ENCODE measurements around the gene GID4. TPM values are rescaled to one million over a fixed set of nuclear protein-coding genes. Genes with fewer than 3 reads are reported as not detected.

GID4 gene
- total RNA-seq, 1 donor from 2014 or later: 23.5 TPM

DNA sequence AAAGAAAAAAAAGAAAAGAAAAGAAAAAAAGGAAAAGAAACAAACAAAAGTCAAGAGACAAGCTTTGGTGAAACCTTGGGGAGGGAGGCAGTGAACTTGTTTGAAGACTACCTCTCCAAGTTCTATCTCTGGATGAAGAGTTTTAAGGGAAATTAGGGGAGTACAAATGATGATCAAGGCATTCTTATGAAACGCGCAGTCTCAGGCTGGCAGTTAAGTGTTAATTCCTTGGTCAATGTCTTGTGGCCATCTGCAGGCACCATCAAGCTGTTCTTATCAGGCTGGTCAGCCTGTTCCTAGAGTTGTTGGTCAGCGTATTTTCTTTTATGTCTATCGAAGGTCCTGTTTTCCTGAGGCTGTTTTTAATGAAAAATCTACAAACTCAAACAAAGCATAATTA is 40.3 kb downstream of the GID4 start:
- DNase-seq (no peak), ATAC-seq (no peak)
- intact Hi-C loops (cut with micrococcal nuclease): no loop called here

DNA sequence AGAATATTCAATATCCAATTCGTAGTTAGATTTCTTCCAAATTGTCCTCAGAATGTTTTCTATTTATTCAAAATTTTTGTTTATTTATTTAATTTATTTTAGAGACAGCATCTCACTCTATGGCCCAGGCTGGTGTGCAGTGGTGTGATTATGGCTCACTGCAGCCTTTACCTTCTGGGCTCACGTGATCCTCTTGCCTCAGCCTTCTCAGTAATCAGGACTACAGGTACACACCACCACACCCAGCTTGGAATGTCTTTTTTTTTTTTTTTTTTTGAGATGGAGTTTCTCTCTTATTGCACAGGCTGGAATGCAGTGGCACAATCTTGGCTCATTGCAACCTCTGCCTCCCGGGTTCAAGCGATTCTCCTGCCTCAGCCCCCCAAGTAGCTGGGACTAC is 45.0 kb downstream of the GID4 start:
- intact Hi-C loops (cut with micrococcal nuclease): no loop called here
- DNase-seq (no peak), ATAC-seq (no peak)

DNA sequence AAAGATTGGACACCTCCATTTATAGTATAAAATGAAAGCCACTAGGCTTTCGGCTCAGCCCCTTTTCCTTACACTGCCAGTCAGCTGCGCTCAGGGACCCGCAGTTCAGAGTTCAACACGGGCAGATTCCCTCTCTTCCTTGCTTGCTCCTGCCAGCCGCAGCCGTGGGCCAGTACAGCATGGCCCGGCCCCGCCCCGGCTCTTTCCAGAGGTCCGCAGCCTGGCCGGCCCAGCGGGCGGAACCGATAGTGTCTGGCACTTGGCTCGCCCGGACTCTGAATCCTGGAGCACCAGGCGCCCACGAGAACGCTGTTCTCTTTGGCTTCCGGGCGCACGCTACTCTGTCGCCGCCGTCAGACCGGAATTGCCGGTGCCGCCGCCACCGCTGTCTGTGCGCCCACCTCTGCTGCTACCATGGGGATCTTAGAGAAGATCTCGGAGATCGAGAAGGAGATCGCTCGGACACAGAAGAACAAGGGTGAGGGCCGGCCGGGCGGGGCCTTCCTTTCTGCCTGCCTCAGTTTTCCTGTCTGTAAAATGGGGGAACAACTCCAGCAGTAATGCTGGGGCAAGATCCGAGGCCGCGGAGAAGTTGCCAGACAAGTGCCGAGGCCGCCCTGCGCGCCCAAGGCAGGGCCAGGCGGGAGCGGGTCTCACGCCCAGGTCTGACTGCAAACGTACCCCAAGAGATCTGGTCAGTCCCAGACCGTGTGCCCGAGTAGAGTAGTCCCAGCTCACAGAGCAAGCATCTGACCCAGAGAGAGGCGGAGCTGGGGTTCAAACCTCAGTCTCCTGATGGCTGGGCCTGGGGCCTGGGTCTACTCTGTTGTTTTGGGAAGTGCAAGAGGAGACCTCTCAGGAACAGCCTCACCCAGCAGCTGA is 48.6 kb downstream of the GID4 start, which contains the start of gene DRG2:
Gene DRG2 (plus strand): TSS at position 339 of the 882 bp plus-strand sequence. CDS start 76 bp downstream, at position 415.
- DNase-seq (peak; percentile 95), ATAC-seq (peak; percentile 97)
- intact Hi-C loops (cut with micrococcal nuclease): no loop called here

DNA sequence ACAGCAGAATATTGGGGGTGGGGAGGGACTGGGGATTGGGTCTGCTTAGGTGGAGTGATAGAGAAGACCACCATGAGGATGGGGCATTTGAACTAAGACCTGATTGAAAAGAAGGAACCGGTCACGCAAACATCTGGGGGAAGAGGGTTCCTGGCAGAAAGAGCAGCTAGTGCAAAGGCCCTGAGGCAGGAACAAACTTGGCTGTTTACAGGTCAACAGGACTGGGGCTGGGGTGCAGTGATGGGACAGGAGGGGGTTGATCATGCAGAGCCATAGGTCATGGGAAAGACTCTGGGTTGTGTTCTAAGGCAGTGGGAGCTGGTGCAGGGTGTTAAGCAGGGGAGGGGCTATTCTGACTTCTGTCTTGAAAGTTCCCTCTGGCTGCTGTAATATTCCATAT is 50.4 kb downstream of the GID4 start:
- ATAC-seq: no peak
- no peak for DNase-seq
- intact Hi-C loops (cut with micrococcal nuclease): no loop called here

DNA sequence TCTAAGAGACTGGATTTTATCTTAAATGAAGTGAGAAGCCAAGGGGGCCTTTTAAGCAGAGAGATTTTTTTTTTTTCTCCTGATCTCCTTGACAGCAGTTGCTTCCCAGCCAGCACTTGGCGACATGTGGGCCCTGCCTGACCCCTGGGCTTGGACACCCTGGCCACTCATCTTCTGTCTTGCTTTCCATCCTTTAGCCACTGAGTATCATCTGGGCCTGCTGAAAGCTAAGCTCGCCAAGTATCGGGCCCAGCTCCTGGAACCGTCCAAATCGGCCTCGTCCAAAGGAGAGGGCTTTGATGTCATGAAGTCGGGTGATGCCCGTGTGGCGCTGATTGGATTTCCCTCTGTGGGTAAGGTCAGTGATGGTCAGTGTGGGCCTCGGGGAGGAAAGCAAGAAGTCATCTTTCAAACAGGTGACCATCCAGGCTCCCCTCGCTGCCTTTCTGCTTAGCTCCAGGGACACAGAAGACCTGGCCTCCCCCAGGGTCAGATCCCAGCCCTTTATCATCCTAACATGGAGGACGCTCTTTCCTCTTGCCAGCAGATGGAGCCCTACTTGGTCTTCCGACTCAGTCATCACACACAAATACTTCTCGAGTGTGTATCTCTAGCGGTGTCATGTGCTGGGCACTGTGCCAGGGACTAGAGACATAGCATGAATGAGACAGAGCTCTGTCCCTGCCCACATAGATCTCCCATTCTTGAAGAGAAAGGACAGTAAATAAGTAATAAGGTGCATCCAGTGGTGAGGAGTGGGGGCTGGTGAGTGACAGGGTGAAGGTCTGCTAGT is 54.6 kb downstream of the GID4 start:
- intact Hi-C loops (cut with micrococcal nuclease): no loop called here

DNA sequence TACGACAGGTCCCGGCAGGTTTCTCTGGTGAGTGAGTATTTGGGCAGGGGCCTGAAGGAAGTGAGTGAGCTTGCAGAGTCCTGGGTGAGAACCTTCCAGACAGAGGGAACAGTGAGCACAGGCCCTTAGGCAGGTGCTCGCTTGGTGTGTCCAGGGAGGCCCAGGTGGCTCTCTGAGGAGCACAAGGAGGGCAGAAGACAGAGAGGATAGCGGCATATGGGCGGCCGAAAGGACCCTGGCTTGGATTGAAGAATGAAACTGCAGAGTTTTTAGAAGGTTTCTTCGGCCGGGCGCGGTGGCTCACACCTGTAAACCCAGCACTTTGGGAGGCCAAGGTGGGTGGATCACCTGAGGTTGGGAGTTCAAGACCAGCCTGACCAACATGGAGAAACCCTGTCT is 55.2 kb downstream of the GID4 start:
- DNase-seq (no peak), ATAC-seq (peak; percentile 7)
- intact Hi-C loops (cut with micrococcal nuclease): no loop called here

More for the DNA sequence above, 54.6 kb downstream of the GID4 start:
- DNase-seq (peak; percentile 78), ATAC-seq (peak; percentile 79)

DNA sequence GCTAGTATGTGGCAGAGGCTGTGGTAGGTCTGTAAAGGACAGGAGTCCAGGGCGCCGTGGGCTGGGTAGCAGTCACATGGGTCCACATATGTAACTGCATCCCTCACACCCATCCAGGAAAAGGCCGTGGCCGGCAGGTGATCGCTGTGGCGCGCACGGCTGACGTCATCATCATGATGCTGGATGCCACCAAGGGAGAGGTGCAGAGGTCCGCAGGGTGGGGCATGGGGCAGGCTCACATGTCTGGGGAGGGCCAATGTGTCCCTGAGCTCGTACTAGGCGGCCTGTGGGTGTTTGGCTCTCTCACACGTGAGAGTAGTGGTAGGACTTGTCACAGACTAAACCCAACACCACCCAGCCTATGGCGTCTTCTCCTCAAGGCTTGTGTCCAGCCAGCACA is 60.3 kb downstream of the GID4 start:
- intact Hi-C loops (cut with micrococcal nuclease): no loop called here
- no peak for DNase-seq
- ATAC-seq: no peak

DNA sequence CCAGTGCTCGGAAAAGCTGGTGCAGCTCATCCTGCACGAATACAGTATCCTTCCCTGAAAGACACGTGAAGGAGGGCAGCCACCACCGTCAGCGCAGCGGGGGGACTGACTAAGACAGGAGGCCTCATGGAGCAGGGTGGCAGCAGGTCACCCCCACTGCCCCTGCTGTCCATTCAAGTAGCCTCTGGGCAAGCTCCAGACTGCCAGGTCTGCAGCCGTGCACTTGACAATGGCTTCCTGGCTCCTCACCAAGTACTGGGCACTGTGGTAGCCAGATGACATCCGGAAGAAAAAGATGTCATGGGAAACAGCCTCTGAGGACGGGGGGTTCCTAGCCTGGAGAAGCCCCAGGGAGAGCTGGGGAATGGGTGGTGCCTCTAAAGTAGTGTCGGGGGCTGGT is 61.4 kb downstream of the GID4 start:
- DNase-seq: no peak
- no peak for ATAC-seq

DNA sequence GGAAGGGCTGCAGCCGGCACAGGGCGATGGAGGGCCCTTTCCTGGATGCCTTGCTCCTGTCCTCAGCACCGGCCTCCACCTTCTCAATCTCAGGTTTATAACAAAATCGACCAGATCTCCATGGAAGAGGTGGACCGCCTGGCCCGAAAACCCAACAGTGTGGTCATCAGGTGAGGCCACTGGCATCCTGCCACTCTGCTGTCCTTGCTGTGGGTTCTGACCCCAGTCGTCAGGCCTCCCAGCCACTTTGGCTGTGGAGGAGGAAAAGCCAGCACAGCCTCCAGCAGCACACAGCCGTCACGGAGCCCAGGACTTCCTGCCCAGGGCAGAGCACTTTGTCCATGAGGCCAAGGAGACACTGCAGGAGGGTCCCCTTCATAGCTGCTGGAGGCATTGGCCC is 62.6 kb downstream of the GID4 start:
- DNase-seq: no peak
- no peak for ATAC-seq
- intact Hi-C loops (cut with micrococcal nuclease): no loop called here

More for the DNA sequence above, 61.4 kb downstream of the GID4 start:
- intact Hi-C loops (cut with micrococcal nuclease): no loop called here

DNA sequence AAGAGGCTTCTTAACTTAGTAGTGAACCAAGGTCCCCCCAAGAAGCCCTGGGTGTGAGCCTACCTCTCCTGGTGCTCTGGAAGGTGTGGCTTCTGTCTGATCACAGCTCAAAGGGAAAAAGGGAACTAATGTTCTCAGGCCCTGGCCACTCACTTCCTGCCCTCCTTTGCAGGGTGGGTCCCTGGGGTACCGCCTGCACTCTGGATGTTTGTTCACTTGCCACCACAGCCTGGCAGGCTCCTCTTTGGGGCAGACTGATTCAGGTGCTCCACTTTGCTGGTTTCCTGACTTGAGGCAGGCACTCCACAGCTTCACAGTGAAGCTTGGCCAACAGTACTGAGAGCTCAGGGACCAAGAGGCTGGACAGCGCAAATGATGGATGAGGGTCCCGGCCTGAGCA is 63.4 kb downstream of the GID4 start:
- no peak for ATAC-seq
- DNase-seq: no peak
- intact Hi-C loops (cut with micrococcal nuclease): no loop called here

DNA sequence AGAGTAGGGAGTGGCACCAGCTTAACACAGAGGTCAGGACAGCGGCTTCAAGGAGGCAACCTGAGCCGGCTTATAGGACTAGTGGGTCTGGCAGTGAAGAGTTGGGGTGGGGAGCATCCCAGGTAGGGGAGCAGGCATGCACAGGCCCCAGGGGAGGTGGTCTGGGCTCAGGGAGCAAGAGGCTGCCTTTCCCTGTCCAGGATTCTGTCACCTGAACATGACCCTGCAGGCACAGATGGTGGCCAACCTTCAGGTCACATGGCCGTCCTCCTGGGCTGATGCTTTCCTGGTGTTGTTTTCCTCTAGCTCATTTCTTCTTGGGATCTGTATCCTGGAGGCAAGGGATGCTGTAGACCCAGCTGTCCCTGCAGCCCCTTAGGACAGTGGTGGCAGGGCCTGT is 65.8 kb downstream of the GID4 start:
- DNase-seq (no peak), ATAC-seq (no peak)

DNA sequence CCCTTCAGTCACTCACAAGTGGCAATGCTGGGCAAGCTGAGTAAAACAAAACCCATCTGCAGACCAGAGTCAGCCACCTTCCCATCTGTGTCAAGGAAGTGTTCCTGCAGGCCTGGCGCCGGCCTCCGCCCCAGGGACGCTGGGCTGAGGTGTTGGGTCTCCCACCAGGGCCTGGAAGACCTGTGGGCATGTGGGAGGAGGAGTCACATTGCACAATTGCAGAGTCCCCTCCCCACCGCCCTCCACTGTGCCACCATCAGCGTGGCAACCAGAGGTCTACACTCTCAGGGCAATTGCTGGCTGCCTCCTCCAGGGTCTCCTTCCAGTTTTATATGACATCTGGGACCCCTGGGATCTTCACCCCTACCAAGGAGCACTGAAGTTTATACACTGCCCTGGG is 66.4 kb downstream of the GID4 start:
- no peak for DNase-seq
- intact Hi-C loops (cut with micrococcal nuclease): no loop called here
- no peak for ATAC-seq

More for the DNA sequence above, 65.8 kb downstream of the GID4 start:
- intact Hi-C loops (cut with micrococcal nuclease): no loop called here

DNA sequence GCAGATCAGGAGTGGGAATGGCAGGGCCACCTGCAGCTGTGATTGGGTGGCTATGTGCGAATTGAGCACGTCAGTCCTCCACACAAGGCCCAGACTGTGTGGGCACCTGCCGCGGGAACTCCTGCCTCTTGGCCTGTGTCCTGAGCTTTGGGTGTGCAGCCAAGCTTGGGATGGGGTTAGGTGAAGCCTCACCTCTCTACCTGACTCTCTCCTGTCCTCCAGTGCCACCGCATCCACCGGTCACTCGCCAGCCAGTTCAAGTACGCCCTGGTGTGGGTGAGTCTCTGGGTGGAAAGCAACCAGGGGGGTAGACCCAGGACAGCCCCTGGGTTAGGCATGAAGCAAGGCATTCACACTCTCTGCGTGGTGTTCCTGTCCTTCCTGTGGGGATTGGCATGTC is 67.0 kb downstream of the GID4 start:
- DNase-seq (no peak), ATAC-seq (no peak)
- intact Hi-C loops (cut with micrococcal nuclease): no loop called here

DNA sequence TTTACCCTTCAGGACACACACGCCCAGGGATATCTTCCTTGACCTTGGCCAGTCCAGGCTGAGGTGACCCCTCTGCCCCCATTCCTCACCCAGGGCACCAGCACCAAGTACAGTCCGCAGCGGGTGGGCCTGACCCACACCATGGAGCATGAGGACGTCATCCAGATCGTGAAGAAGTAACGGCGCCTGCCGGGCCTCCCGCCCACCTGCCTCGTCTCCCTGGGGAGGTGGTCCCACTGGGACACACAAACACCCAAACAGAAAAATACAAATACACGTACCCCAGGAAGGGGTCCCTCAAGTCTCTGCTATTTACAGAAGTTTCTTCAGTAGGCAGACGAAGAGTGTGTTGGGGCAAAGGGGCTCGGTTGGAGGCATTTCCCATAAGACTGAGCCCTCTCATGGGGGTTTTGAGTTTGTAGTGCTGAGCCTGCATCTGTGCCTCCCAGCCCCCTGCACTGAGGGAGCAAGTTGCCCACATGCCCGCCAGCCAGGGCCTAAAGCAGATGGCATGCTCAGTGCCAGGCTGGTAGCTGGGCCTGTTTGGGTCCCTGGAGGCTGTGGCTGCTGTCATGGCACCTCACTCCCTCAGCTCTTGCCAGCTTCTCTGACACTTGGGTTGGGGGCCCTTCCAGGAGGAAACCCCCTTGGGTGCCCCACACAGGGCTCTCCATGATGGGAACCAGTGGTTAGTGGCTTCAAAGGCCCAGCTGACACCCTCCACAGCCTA is 68.0 kb downstream of the GID4 start:
- ATAC-seq (no peak), DNase-seq (no peak)
- intact Hi-C loops (cut with micrococcal nuclease): no loop called here

DNA sequence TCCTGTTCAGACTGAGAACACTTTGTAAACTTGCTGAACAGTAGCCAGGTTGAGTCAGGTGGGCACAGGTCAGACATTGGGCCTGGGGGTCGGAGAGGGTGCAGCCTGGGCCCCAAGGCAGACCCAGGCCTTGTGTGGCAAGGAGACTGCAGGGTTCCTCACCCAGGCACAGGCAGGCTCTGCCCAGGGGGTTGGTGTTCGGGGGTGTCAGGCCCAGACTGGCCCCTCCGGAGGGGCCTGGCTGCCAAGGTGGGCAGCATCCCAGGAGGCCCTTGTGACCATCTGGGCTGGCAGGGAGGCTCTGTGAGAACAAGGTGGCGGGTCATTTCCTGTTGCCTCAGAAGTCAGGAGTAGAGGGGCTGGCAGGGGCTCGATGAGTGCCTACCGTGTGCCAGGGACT is 68.8 kb downstream of the GID4 start:
- DNase-seq (no peak), ATAC-seq (no peak)
- intact Hi-C loops (cut with micrococcal nuclease): no loop called here

DNA sequence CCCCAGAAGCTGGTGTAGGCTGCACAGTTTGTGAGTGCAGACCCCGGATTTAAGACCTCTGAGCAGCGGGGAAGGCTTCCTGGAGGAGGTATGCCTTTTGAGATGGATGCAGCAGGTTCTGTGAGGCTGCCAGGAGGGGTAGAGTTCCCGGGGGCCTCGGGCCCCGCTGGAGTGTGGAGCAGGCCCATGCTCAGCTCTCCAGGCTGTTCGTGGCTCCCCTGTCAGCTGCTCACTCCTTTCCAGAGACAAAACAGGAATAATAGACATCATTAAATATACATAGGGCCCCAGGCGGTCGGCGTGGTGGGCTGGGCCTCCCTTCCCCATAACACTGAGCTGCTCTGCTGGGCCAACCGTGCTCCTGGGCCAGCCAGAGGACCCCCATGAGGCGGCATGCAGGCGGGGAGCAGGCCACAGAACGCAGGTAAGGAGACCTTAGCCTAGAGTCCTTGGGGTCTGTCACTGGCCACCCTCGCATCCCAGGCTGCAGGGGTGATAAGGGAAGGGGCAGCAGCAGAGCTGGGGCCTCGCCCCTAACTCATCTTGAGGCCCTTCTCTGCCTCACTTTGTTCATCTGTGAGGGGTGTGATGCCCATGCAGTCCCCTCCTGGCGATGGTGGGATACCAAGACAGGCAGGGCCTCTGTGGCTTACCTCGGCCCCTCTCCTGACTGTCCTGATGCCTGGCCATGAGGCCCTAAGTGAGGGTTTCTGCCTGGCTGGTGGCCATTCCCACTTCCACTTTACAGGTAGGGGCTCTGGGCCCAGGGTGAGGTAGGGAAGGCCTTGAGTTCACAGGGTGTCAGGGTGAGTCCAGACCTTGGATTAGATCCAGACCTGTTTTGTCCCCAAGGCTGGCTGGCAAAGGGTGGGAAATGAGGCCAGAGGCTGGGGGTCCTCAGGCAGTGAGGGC is 69.4 kb downstream of the GID4 start, which contains the start of gene MYO15A:
Gene MYO15A (plus strand): TSS at position 356 of the 912 bp plus-strand sequence. CDS start 10,045 bp downstream, outside the sequence.
- intact Hi-C loops (cut with micrococcal nuclease): no loop called here
- ATAC-seq (no peak), DNase-seq (no peak)

DNA sequence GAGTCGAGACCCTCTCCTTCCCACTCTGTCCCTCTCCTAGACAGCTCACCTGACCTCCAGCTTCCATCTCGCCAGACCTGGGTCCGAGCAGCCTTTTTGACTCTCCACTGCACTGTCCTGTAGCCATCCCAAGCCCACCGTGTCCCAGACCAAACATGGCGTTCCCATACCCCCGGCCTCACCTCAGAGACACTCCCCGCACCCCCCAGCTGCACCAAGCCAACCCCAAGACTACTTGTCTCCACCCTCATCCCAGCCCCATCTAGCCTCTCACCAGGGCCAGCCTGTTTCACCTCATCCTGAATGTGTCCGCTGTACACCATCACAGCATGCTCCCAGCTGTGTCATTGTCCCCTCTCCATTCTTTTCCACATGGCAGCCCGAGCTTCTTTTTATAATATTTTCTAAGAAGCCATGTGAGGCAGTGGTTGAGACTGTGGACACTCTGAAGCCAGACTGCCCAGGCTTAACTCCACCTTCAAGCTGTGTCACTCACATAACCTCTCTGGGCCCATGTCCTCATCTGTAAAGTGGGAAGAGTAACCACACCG is 70.8 kb downstream of the GID4 start:
- no peak for ATAC-seq
- intact Hi-C loops (cut with micrococcal nuclease): no loop called here
- DNase-seq: no peak

DNA sequence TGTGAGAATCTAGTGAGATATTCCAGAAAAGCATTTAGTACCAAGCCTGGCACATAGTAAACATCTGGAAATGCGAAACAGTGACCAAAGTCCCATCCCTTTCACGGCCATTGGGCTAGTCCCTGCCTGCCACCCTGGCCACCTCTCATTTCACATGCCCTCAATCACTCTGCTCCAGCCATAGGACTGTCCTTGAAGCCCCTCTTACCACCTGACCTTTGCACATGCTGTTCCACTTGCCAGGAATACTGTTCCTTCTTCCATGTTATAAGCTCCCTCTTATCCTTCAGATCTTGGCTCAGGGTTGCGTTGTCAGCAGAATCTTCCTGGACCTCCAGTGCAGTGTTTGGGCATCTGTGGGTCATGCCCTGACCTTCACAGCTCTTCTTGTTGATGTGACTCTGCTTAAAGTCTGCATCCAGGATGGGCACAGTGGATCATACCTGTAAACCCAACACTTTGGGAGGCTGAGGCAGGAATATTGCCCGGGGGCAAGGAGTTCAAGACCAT is 71.5 kb downstream of the GID4 start:
- no peak for DNase-seq

More for the DNA sequence above, 71.5 kb downstream of the GID4 start:
- no peak for ATAC-seq
- intact Hi-C loops (cut with micrococcal nuclease): no loop called here

Data from left ventricle myocardium superior (tissue), 1 donor.